LNCaP clone FGC (cell line): ENCODE data around the gene SLC39A7.

Experiments
- DNase-seq: peaks from one replicate; pipeline ENCODE4 v3.0.0-alpha.2; 2011; ENCODE audit warnings: low read depth
- H3K4me3 ChIP-seq: 2 replicates; pipeline ENCODE4 v1.5.1; 2011; ENCODE audit warnings: mild to moderate bottlenecking, low read depth, low read length, control low read depth
- CTCF ChIP-seq: IDR thresholded peaks from 2 replicates; pipeline ENCODE4 v1.5.1; 2012; ENCODE audit warnings: mild to moderate bottlenecking; ENCODE audit not compliant: control insufficient read depth, insufficient read depth; ENCODE audit errors: extremely low read depth

Gene SLC39A7

GRCh38 chr6:33243476-33243875, 42.8 kb downstream of the SLC39A7 start:
- DNase-seq, result no peak
- H3K4me3 ChIP-seq, result no peak overlapping the region
- TF ChIP-seq CTCF, result no peak

- peak overlapping the region; percentile 56 for H3K4me3 ChIP-seq
- peak; percentile 96 for TF ChIP-seq CTCF
- DNase-seq, result peak; percentile 53
Observed at GRCh38 chr6:33247977-33248642, 47.4 kb downstream of the SLC39A7 start.

- H3K4me3 ChIP-seq, result peak overlapping the region; percentile 56
- DNase-seq, result no peak
- TF ChIP-seq CTCF, result no peak
Observed at GRCh38 chr6:33248643-33248931, 47.9 kb downstream of the SLC39A7 start.

- H3K4me3 ChIP-seq, result peak overlapping the region; percentile 56
- no peak for TF ChIP-seq CTCF
- peak; percentile 99 for DNase-seq
Observed at GRCh38 chr6:33248932-33249731, 48.5 kb downstream of the SLC39A7 start.

GRCh38 chr6:33249732-33250630, 49.3 kb downstream of the SLC39A7 start:
- no peak for TF ChIP-seq CTCF
- no peak for DNase-seq
- peak overlapping the region; percentile 56 for H3K4me3 ChIP-seq

GRCh38 chr6:33250731-33251130, 50.1 kb downstream of the SLC39A7 start:
- no peak for TF ChIP-seq CTCF
- DNase-seq, result no peak
- H3K4me3 ChIP-seq, result peak overlapping the region; percentile 56; the same call in 1 of the 2 replicates
